GM19025 (cell line): Measurements from ENCODE around the gene SQSTM1.
A peak's percentile ranks its signal among the peaks of the same experiment; 100 is the strongest.

Experiments used
- ATAC-seq: cut with Tn5 transposase; IDR thresholded peaks from one replicate; pipeline ENCODE4 v1.9.1; 2021; ENCODE audit warnings: mild to moderate bottlenecking, low read depth, moderate library complexity; ENCODE audit not compliant: unreplicated experiment

The SQSTM1 gene

DNA sequence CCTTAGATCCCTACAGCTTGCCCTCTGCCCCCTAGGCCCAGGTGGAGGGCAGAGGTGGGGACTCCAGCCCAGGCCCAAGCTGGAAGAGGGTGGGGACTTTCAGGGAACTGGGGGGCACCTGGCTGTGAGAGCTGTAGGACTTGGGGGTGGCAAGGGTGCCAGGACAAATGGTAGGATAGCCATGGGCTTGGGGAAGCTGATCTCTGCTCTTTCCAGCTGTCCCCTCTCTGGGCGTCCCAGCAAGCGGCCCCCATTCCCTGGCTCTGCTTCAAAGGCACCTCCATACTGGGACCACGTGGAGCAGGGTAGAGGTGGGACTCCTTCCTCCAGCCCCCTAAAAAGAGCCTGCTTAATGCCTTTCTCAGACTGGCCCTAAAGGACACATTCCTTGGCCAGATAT is 26.5 kb upstream of the SQSTM1 start:
- ATAC-seq: no peak

- no peak for ATAC-seq
Measured at GRCh38 chr5:179794575-179794974, 26.1 kb upstream of the SQSTM1 start.

- no peak for ATAC-seq
Measured at GRCh38 chr5:179795049-179795862, 25.4 kb upstream of the SQSTM1 start.

- peak; percentile 77 for ATAC-seq
Measured at GRCh38 chr5:179795863-179796833, 24.6 kb upstream of the SQSTM1 start.

- no peak for ATAC-seq
Measured at GRCh38 chr5:179796877-179797608, 23.7 kb upstream of the SQSTM1 start.

- no peak for ATAC-seq
Measured at GRCh38 chr5:179797741-179798140, 23.0 kb upstream of the SQSTM1 start.

GRCh38 chr5:179798144-179798770 is 22.4 kb upstream of the SQSTM1 start:
- ATAC-seq: no peak

DNA sequence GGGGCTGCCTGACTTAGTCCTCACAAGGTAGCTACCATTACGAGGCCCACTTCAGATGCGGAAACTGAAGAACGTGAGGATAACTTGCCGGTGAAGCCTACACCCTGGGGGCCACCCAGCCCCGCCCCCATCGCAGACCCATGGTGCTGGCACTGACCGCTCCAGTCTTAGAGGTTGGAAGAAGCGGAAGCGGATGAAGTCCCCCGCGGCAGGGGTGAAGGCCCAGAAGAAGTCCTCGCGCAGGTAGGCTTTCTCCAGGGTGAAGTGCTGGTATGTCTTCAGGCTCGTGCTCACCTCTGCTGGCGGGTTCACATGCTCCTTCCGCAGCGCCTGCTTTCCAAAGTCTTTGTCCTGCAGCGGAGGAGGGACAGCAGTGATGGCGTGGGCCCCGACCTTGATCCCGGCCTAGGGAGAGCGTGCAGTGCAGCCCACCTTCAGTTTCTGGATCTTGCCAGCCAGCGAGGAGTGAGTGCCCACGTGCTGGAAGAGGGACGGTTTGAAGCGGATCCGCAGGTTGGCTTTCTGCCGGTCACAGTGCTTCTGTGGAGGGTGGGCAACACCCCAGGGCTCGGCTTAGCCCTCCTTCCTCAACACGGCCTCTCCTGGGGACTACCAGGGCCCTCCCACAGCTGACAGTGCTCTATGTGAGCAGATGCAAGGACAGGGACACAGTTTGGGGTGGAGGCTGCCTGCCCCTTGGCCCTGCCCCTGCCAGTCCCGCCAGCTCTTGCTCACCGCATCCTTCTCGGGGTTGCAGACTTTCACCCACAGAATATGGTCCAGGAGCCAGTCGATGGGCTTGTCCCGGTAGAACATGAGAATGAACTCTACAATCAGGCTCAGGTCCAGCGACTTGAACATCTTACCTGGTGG is 21.7 kb upstream of the SQSTM1 start:
- no peak for ATAC-seq

GRCh38 chr5:179799644-179799973 is 21.1 kb upstream of the SQSTM1 start:
- no peak for ATAC-seq

DNA sequence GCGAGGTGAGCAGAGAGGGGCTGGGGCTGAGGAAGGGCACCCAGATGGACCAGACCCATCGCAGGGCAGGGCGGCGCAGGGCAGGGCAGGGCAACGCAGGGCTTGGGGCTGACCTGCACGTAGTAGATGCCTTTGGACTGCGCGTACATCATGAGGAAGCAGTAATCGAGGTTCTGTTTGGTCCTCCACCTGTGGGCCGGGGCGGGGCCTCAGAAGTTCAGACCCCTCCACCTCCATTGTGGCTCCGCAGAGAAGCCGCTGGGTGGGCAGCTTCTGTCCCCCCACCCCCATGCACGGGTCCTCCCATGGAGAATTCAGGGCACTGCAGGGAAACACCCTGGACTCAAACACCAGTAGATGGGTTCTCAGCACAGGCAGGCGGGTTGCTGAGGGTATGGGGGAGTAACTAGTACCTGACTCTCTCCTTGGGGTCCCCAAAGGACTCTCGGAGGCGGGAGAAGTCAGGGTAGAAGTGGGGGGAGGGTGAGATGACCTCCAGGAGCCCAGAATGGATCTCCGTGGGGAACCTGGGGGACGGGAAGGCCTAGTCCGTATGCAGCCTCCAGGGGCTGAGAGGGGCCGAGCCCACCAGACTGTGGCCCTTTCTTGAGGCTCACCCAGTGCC is 20.5 kb upstream of the SQSTM1 start:
- no peak for ATAC-seq

GRCh38 chr5:179800696-179801201 is 20.0 kb upstream of the SQSTM1 start:
- ATAC-seq: no peak

GRCh38 chr5:179801304-179802206 is 19.1 kb upstream of the SQSTM1 start:
- peak; percentile 27 for ATAC-seq

DNA sequence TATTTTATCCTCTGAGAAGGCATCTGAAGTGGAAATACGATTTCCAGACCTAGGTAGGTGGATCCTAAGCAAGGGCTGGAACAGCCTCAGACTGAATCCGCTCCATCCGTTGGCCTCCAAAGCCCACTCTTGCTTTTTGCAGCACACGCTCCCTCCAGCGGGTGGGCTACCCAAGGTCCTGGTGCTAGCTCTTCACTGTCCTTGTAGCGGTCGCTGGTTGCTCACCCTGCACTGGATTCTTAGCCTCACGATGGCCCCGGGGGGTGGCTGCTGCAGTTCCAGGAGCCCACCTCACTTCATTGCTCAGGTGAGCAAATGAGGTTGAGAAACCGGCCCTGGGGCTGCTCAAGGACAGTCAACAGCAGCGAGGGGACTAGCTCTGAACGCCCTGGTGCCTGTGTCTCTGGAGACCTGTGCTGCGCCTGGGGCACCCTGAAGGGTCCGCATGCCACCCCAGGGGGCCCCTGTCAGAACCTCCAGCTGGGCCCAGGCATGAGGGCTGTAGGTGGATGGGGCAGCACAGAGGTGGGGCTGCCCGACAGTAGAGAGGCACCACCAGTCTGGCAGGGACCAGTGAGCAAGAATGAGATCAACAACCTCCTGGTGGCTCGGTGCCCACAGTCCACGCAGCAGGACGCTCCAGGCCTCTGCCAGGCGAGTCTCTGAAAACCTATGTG is 18.4 kb upstream of the SQSTM1 start:
- no peak for ATAC-seq

DNA sequence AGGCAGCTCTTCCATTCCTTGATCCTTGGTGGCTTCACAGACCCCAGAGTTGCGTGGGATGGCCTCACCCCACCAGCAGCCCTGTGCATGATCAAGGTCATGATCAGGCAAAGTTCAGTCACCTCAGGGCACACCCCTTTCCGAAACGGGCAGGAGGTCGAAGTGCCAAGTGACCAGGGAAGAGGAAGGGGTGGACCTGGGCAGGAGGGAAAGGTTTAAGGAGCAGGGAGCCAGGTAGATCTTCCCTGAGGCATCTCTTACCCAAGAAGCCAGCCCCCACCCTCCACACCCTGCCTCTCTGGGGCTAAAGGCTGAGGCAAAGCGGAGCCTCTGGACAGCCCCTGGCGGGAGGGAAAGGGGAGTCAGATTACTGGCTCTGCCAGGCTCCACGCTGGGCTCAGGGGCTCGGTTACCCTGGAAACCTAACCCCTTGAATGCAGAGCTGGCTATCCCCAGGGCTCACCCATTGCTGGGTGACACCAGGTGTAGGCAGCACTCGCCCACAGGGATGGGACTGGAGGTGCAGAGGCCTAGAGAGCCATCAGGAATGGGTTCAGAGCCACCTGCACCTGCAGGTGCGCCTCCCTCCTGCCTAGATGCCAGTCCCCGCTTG is 17.6 kb upstream of the SQSTM1 start:
- no peak for ATAC-seq

DNA sequence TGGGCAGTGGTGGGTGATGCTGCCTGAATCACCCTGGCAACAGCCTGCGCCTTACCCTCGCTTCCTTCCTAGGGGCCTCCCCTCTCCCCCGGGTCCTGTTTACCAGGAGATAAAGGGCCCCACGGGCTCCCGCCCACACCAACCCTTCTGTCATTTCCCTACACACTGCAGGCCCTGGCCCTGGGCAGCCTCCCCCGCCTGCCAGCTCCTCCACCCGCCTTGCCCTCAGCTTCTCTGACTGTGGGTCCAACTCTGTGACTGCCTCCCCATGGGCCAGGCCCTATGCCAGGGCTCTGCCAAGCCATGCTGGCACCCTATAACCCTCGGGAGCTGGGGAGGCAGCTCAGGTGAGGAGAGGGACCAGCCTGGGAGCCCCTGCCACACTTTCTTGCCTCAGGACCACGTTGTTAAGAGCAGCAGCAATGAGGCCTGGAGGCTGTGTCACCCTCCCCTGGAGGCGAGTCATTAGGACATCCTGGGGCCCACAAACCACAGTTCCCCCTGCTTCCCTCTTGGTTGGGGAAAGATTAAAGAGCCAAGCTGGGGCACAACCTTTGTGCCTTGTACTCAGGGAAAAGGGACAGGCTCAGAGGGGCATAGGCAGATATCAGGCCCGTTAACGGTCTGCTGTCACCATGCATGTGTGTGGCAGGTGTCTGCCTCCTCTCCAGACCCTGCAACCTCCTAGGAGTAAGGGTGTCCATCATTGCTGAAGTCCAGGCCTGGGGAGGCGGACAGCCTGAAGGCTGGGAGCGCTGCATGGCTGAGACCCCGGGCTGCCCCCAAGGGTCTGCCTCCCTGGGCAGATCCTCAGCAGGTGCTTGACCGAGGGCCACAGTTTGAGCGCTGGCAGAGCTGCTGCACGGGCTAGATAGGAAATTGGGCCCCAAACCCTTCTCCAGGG is 16.8 kb upstream of the SQSTM1 start:
- no peak for ATAC-seq

DNA sequence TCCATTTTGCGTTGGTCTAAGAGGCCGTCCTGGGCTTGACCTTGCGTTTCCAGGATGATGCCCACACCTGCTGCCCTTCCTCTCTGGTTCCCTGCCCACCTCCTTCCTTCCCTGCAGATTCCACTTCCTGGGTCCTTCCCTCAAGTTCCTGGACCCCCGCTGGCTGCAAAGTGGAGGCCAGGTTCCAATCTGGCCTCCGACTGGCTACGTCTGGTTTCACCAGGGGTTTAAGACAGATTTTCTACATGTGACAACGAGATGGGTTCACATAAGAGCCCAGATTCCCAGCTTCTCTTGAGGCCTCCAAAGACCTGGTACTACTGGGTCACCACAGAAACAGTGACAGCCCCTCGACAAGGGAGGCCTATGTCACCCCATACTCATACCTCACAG is 16.2 kb upstream of the SQSTM1 start:
- no peak for ATAC-seq
